B cell (primary cell): ENCODE measurements around the gene RHOH. TPM values are rescaled to one million over a fixed set of nuclear protein-coding genes. Genes with fewer than 3 reads are reported as not detected.

Experiments
- ATAC-seq: fragments of 200-7000 bp; cut with Tn5 transposase; one replicate; pipeline ENCODE4 v1.10.0; 2021; ENCODE audit warnings: low read depth, mild to moderate bottlenecking, moderate number of reproducible peaks, moderate library complexity
- CTCF ChIA-PET: fragments of 350-600 bp; sonication (Branson Sonifier 250); formaldehyde crosslinking; loops from one replicate; lab custom pipeline; 2021; ENCODE audit warnings: antibody characterized with exemption, inconsistent platforms; lab: Charles Lee
- POLR2A ChIA-PET: fragments of 350-600 bp; sonication (Branson Sonifier 250); formaldehyde crosslinking; loops from one replicate; lab custom pipeline; 2021; ENCODE audit warnings: antibody characterized with exemption; lab: Charles Lee
- DNase-seq: peaks from one replicate; pipeline ENCODE4 v3.0.0; 2013
- H2AFZ ChIP-seq: 2 replicates; pipeline ENCODE4 v1.6.1; 2012; ENCODE audit warnings: mild to moderate bottlenecking, low read depth, low read length; ENCODE audit not compliant: insufficient read depth, poor library complexity, severe bottlenecking
- H3K27ac ChIP-seq, 2 donors: 1 replicate in 1 of 2; 2 replicates in 1 of 2; pipeline ENCODE4 v1.5.1; 2012 to 2013; ENCODE audit warnings: low read length in 2 of 2, mild to moderate bottlenecking in 2 of 2, moderate library complexity in 1 of 2
- H3K27me3 ChIP-seq, 4 experiments: fragments of 200-600 bp in 1 of 4; sonication (generic) in 1 of 4; replicated peaks in 1 of 4; 1 replicate in 2 of 4; 2 replicates in 2 of 4; pipeline versions ENCODE4 v1.6.1 to v1.7.0; 2013 to 2016; ENCODE audit warnings: low read length in 3 of 4, mild to moderate bottlenecking in 2 of 4, mixed read lengths in 1 of 4, moderate library complexity in 1 of 4; ENCODE audit not compliant: insufficient read depth in 4 of 4, control insufficient read depth in 3 of 4; ENCODE audit errors: control extremely low read depth in 1 of 4
- H3K36me3 ChIP-seq, 2 experiments: replicated peaks in 1 of 2; 1 replicate in 1 of 2; 2 replicates in 1 of 2; pipeline versions ENCODE4 v1.6.1 to v1.7.1; 2013; ENCODE audit warnings: low read length in 1 of 2; ENCODE audit not compliant: insufficient read depth in 2 of 2, control insufficient read depth in 1 of 2; ENCODE audit errors: control extremely low read depth in 1 of 2, extremely low read depth in 1 of 2
- H3K4me1 ChIP-seq, 2 donors: fragments of 200-600 bp in 1 of 2; sonication (generic) in 1 of 2; 1 replicate in 1 of 2; 2 replicates in 1 of 2; pipeline versions ENCODE4 v1.5.1 to v1.6.1; 2013 to 2017; ENCODE audit warnings: low read length in 2 of 2; ENCODE audit not compliant: control insufficient read depth in 2 of 2, insufficient read depth in 2 of 2
- H3K4me2 ChIP-seq: replicated peaks from 2 replicates; pipeline ENCODE3; 2012; ENCODE audit warnings: mild to moderate bottlenecking, low read depth, low read length; ENCODE audit not compliant: poor library complexity, severe bottlenecking
- H3K4me3 ChIP-seq, 5 experiments: fragments of 200-600 bp in 1 of 5; sonication (generic) in 1 of 5; 1 replicate in 3 of 5; 2 replicates in 2 of 5; pipeline versions ENCODE4 v1.5.1 to v1.7.0; 2011 to 2016; ENCODE audit warnings: low read length in 4 of 5, mild to moderate bottlenecking in 4 of 5, low read depth in 2 of 5, control low read depth in 1 of 5, moderate library complexity in 1 of 5; ENCODE audit not compliant: insufficient read depth in 1 of 5; ENCODE audit errors: control extremely low read depth in 1 of 5, extremely low read depth in 1 of 5
- H3K79me2 ChIP-seq: fragments of 200-600 bp; sonication (generic); one replicate; pipeline ENCODE4 v1.6.0; 2016; ENCODE audit warnings: low read length; ENCODE audit not compliant: control insufficient read depth, insufficient read depth
- H3K9ac ChIP-seq: fragments of 200-600 bp; sonication (generic); 2 replicates; pipeline ENCODE4 v1.6.1; 2017; ENCODE audit warnings: mild to moderate bottlenecking, low read length, moderate library complexity
- H3K9me3 ChIP-seq, 3 donors: one replicate each; pipeline versions ENCODE4 v1.6.1 to v1.7.1; 2013; ENCODE audit warnings: low read length in 2 of 3; ENCODE audit not compliant: control insufficient read depth in 2 of 3, insufficient read depth in 1 of 3; ENCODE audit errors: control extremely low read depth in 1 of 3
- H4K20me1 ChIP-seq: 2 replicates; pipeline ENCODE4 v1.6.0; 2012; ENCODE audit warnings: mild to moderate bottlenecking, low read length; ENCODE audit not compliant: insufficient read depth, control insufficient read depth, poor library complexity, severe bottlenecking
- H3K27ac Mint-ChIP-seq: one replicate; pipeline ENCODE4 v1.8.0; 2021; ENCODE audit warnings: mixed read lengths
- H3K27me3 Mint-ChIP-seq: one replicate; pipeline ENCODE4 v1.8.0; 2021; ENCODE audit warnings: mixed read lengths
- H3K4me1 Mint-ChIP-seq: one replicate; pipeline ENCODE4 v1.8.0; 2021; ENCODE audit warnings: mixed read lengths
- H3K4me3 Mint-ChIP-seq: one replicate; pipeline ENCODE4 v1.8.0; 2021; ENCODE audit warnings: mixed read lengths
- H3K9me3 Mint-ChIP-seq: one replicate; pipeline ENCODE4 v1.8.0; 2022; ENCODE audit warnings: mixed read lengths; ENCODE audit not compliant: insufficient read depth
- EZH2 ChIP-seq: IDR thresholded peaks from 2 replicates; pipeline ENCODE4 v1.6.1; 2012; ENCODE audit warnings: borderline replicate concordance, low read depth, mild to moderate bottlenecking, moderate library complexity, low read length; ENCODE audit not compliant: insufficient read depth, poor library complexity, severe bottlenecking
- WGBS: methylation state at CpG from one replicate; pipeline ENCODE4 v1.1.5; 2013; ENCODE audit warnings: missing lambda C conversion rate; ENCODE audit not compliant: insufficient coverage; 5-methylcytosine and 5-hydroxymethylcytosine counted together
- intact Hi-C: fragments of 100-400 bp; cut with micrococcal nuclease; formaldehyde crosslinking; loops from one replicate; pipeline ENCODE4 v1.10.0; 2022
- polyA plus RNA-seq: library from polyadenylated mRNA; depleted of rRNA; stranded (reverse); fragments of >200 nt; gene quantifications from 2 replicates; pipeline ENCODE4 v1.2.3, GENCODE V29; 2012
- total RNA-seq, 2 donors: library from RNA; stranded (reverse); fragments of 120-200 nt in 1 of 2; gene quantifications; 1 replicate in 1 of 2; 2 replicates in 1 of 2; pipeline versions ENCODE4 v1.2.3 to v1.2.4, GENCODE V29; 2013 to 2022
- TF ChIP-seq, protein P1 (sequence below): fragments of 200-600 bp; IDR thresholded peaks from one replicate; pipeline ENCODE4 v1.8.0; 2022; ENCODE audit warnings: antibody characterized with exemption, mild to moderate bottlenecking

RHOH gene
- total and polyA plus RNA-seq, 2 donors (not counting 1 experiment from before 2014, with no cell fraction given): 118 to 209 TPM

DNA sequence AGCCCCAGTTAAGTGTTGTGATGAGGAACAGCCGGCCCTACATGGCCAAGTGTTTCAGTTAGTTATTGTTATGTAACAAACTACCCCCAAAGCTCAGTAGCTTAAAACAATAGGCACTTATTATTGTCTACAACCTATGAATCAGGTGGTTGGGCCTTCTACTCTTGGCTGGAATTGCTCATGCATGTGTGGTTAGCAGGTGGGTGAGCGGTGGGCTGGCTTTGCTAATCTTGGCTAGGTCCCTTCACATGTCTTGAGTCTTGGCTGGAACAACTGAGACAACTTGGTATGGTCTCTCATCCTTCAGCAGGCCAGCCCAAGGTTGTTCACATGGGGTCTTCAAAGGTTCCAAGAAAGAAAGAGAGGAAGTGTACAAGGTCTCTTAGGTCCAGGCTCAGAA is 83.8 kb downstream of the RHOH start:
- Mint-ChIP-seq H3K27ac (no peak overlapping the region), H3K4me1 (peaks cover 43% of the 10 kb centered on the region), H3K27me3 (no peaks in the 10 kb centered on the region), H3K4me3 (no peak overlapping the region), H3K9me3 (peaks cover 5% of the 10 kb centered on the region)
- no peak overlapping the region for H2AFZ ChIP-seq
- DNase-seq (no peak), ATAC-seq (no peak)
- WGBS: 33% methylated on average over 1 of the region's 2 CpGs
- H3K27ac ChIP-seq: no peak overlapping the region
- no peak overlapping the region for H3K9ac ChIP-seq
- ChIA-PET CTCF (no interaction called here), POLR2A (no interaction called here)
- H3K4me3 ChIP-seq: no peak overlapping the region
- TF ChIP-seq, protein P1, sequence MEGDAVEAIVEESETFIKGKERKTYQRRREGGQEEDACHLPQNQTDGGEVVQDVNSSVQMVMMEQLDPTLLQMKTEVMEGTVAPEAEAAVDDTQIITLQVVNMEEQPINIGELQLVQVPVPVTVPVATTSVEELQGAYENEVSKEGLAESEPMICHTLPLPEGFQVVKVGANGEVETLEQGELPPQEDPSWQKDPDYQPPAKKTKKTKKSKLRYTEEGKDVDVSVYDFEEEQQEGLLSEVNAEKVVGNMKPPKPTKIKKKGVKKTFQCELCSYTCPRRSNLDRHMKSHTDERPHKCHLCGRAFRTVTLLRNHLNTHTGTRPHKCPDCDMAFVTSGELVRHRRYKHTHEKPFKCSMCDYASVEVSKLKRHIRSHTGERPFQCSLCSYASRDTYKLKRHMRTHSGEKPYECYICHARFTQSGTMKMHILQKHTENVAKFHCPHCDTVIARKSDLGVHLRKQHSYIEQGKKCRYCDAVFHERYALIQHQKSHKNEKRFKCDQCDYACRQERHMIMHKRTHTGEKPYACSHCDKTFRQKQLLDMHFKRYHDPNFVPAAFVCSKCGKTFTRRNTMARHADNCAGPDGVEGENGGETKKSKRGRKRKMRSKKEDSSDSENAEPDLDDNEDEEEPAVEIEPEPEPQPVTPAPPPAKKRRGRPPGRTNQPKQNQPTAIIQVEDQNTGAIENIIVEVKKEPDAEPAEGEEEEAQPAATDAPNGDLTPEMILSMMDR: no peak
- TF ChIP-seq EZH2: no peak
- peaks cover 19 to 34% of the 10 kb centered on the region in 2 donors for H3K4me1 ChIP-seq
- peaks cover 0 to 4% (median 0%) of the 10 kb centered on the region in 3 donors for H3K9me3 ChIP-seq
- H3K4me2 ChIP-seq: no peak overlapping the region
- no peaks in the 10 kb centered on the region for H3K36me3 ChIP-seq
- no peaks in the 10 kb centered on the region for H3K27me3 ChIP-seq
- intact Hi-C loops: no loop called here
- H4K20me1 ChIP-seq: no peaks in the 10 kb centered on the region
- peaks cover 4% of the 10 kb centered on the region for H3K79me2 ChIP-seq

DNA sequence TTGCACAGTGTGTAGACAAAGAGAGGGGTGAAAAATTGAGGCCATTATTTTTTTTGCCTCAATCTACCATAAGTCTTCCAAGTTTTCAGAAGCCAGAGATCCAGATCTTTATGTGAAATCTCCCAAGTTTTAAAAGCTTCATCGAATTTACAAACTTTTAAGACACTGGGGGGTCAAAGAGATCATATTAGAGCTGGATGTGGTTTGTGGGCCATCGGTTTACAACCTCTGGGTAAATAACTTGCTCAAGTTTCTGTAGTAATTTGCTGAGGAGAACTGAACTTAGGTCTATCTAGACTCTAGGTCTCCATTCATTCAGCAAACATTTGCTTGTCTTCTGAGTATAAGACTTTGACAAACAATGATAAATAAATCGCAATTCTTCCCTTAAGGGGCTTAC is 84.3 kb downstream of the RHOH start:
- ChIA-PET CTCF (interaction anchor here (1.1 kb wide), 1 partner anchor 29 kb away, joined by 4 read pairs; no protein-coding TSS in a partner anchor), POLR2A (no interaction called here)
- Histone ChIP-seq H2AFZ (no peak overlapping the region), H3K9me3 (peaks cover 0 to 4% (median 0%) of the 10 kb centered on the region in 3 donors), H3K4me3 (no peak overlapping the region), H3K79me2 (peaks cover under 1% of the 10 kb centered on the region), H3K36me3 (no peaks in the 10 kb centered on the region), H3K27me3 (no peaks in the 10 kb centered on the region), H3K4me2 (no peak overlapping the region), H3K4me1 (peaks cover 15 to 35% of the 10 kb centered on the region in 2 donors), H4K20me1 (no peaks in the 10 kb centered on the region), H3K27ac (no peak overlapping the region), H3K9ac (no peak overlapping the region)
- ATAC-seq (no peak), DNase-seq (no peak)
- Mint-ChIP-seq H3K4me3 (no peak overlapping the region), H3K4me1 (peaks cover 45% of the 10 kb centered on the region), H3K27ac (no peak overlapping the region), H3K9me3 (peaks cover 5% of the 10 kb centered on the region), H3K27me3 (no peaks in the 10 kb centered on the region)
- intact Hi-C loops: no loop called here
- no CpG with 5 or more reads among the region's 3 CpGs for WGBS
- TF ChIP-seq, protein P1: no peak
- no peak for TF ChIP-seq EZH2
